H54 (cell line): ENCODE measurements around the gene TRAF2.
"Not testable (repeated sequence)": the region's sequence is repeated elsewhere in the genome, so short reads cannot be mapped to it uniquely, and the experiment has no call there.

Source experiments
- DNase-seq: peaks from one replicate; pipeline ENCODE4 v3.0.0; 2011; ENCODE audit warnings: low spot score, mixed read lengths; ENCODE audit not compliant: insufficient read length
- FAIRE-seq: peaks from 3 replicates; lab custom pipeline; 2011; peaks lifted over from hg19 to GRCh38; lab: Jason Lieb, UNC
- POLR2A ChIP-seq: IDR thresholded peaks from 2 replicates; pipeline ENCODE4 v1.6.1; 2011; ENCODE audit warnings: low read depth, mild to moderate bottlenecking, low read length

TRAF2 gene, protein sequence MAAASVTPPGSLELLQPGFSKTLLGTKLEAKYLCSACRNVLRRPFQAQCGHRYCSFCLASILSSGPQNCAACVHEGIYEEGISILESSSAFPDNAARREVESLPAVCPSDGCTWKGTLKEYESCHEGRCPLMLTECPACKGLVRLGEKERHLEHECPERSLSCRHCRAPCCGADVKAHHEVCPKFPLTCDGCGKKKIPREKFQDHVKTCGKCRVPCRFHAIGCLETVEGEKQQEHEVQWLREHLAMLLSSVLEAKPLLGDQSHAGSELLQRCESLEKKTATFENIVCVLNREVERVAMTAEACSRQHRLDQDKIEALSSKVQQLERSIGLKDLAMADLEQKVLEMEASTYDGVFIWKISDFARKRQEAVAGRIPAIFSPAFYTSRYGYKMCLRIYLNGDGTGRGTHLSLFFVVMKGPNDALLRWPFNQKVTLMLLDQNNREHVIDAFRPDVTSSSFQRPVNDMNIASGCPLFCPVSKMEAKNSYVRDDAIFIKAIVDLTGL

DNA sequence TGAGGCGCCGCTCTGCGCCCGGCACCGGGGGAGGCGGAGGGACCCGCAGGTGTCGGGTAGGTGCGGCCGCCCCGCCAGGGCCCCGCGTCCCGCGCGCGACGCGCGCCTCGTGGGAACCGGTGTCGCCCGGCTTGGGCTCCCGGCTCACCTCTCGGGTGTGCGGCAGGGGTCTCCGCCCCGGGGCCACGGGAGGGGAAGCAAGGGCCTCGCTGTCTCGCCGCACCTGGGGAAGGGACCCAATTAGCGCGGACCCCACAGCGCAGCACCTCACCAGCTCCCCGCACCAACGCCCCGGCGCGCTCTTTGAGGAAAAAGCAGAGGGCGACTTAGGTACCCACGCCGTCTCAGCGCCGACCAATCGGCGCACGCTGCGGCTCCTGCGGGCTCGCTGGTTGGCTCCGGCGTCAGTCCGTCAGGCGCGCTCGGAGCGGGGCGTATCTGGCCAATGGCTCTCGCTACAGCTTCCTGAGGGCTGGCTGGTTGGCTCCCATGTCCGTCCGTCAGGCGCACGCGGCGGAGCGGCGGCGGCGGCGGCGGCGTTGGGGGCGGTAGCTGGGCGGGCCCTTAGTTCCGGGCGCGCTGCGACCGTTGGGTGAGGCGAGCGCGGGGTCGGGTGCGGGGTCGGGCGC is at the start of gene TRAF2:
Gene TRAF2 (plus strand): TSS at position 567 of the 629 bp plus-strand sequence. CDS start 12,225 bp downstream, outside the sequence.
- FAIRE-seq (no peak), DNase-seq (peak; percentile 100)
- TF ChIP-seq POLR2A, result peak; percentile 90

GRCh38 chr9:136837146-136837855 is 49.0 kb upstream of the TRAF2 start:
- no peak for TF ChIP-seq POLR2A
- DNase-seq, result no peak
- no peak for FAIRE-seq

DNA sequence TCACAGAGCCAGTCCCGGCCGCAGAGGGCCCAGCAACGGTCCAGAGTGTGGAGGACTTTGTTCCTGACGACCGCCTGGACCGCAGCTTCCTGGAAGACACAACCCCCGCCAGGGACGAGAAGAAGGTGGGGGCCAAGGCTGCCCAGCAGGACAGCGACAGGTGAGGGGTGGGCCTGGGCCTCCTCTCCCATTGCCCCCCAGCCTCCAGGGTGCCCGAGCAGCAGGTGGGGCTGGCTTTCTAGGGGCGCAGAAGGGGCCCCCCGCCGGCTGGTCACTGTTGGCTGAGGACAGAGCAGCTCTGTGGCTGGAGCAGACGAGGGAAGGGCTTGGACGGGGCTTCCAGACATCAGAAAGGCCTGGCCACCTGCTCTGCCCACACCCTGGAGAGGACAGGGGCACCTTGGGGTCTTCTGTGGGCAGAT is 48.4 kb upstream of the TRAF2 start:
- FAIRE-seq, DNase-seq: not testable (repeated sequence)

GRCh38 chr9:136838314-136839228 is 47.7 kb upstream of the TRAF2 start:
- FAIRE-seq (no peak), DNase-seq (no peak)
- no peak for TF ChIP-seq POLR2A

DNA sequence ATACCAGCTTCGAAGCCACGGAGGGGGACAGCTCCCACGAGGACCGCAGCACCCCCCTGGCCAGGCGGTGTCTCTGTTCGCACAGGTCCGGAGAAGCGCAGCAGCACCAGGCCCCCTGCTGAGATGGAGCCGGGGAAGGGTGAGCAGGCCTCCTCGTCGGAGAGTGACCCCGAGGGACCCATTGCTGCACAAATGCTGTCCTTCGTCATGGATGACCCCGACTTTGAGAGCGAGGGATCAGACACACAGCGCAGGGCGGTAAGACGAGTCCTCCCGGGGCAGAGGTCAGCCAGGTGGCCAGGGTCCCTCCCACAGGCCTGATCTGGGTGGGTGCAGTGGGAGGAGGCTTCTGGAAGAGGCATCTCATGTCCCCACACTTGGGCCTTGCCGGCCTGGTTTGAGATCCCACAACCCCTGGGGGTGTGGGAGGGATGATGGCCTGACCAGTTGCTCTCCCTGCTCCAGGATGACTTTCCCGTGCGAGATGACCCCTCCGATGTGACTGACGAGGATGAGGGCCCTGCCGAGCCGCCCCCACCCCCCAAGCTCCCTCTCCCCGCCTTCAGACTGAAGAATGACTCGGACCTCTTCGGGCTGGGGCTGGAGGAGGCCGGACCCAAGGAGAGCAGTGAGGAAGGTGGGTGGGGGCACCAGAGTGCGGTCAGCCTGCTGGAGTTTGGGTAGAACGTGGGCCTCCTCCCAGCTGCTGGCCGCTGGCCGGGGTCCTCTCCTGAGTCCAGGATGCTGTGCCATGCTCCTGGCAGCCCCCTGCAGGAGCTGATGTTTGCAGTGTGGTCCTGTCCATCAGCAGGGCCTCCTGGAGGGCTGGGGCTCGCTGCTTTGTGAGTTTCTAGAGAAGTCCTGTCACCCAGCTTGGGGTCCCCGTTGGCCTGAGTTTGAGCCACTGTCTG is 46.8 kb upstream of the TRAF2 start:
- FAIRE-seq (no peak), DNase-seq (no peak)
- no peak for TF ChIP-seq POLR2A

DNA sequence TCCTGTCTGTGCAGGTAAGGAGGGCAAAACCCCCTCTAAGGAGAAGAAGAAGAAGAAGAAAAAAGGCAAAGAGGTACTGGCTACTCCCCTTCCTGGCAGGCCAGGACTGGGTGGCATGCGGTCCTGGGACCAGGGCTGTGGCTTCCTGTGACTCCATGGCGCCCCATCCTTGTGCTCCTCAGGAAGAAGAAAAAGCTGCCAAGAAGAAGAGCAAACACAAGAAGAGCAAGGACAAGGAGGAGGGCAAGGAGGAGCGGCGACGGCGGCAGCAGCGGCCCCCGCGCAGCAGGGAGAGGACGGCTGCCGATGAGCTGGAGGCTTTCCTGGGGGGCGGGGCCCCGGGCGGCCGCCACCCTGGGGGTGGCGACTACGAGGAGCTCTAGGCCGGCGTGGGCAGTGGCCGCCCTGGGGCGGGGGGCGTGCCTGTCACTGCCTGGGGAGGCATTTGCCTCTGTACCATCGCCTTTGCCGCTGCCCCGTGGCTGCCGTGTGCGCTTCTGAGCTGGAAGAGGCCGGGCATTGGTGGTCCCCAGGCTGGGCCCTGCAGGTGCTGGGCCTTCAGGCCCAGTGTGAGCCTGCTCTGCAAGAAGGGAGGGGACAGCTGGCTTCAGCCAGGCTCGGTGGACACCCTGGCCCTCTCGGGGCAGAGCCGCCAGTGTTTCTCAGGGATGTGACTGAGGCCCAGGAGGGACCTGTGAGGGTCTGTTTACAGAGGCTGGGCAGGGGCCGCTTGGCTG is 46.0 kb upstream of the TRAF2 start:
- no peak for TF ChIP-seq POLR2A
- DNase-seq, result no peak
- FAIRE-seq, result no peak

GRCh38 chr9:136840877-136841645 is 45.3 kb upstream of the TRAF2 start:
- FAIRE-seq (peak; percentile 84), DNase-seq (peak; percentile 93)
- TF ChIP-seq POLR2A, result peak; percentile 21; the same call in 1 of the 2 replicates

- DNase-seq, FAIRE-seq: not testable (repeated sequence)
Observed at GRCh38 chr9:136841646-136842379, 44.5 kb upstream of the TRAF2 start.

GRCh38 chr9:136842380-136842948 is 43.9 kb upstream of the TRAF2 start, which contains the start of gene AJM1:
AJM1 (plus strand) TSS chr9:136842478; CDS start chr9:136844415, 1,937 bp downstream.
- not testable (repeated sequence) for FAIRE-seq
- DNase-seq, result peak; percentile 97

- FAIRE-seq, DNase-seq: not testable (repeated sequence)
Observed at GRCh38 chr9:136843159-136843800, 43.0 kb upstream of the TRAF2 start.

GRCh38 chr9:136843801-136844740 is 42.2 kb upstream of the TRAF2 start:
- not testable (repeated sequence) for DNase-seq, FAIRE-seq
